Measurements from ENCODE around the gene ART4.

DNA sequence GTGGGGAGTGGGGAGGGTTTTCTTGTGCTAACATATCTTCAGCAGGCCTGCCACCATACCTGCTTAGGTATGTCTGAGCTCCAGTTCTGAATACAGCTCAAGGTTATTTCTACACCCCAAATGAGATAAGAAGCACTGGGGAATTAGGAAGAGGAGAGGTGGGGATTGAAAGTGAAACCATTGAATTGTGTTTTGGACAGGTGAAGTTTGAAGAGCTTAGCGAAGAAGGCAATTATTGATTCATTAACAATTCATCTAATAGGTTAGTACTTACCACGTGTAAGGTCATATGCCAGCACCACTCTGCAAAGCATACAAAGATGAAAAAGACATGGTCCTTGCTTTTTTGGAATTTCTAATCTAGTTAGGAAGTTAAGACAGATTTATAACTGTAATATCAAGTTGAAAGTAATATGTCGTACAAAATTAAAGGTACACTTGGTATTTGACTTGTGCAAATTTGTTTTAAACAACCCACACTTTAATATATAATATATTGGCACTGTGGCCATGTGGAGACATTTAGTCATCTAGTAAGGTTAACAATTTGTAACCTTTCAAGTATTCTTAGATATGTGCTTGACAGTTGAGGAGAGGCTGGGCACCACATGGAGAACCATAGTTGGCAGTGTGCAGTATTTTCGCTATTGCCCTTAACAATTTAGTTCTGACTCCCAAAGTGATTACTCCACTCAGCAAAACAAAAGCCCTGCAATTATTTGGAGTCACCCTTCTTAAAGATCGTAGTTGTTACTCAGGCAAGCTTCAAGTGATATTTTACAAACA lies 33.0 kb downstream of the ART4 start:
- TF ChIP-seq, protein P1, sequence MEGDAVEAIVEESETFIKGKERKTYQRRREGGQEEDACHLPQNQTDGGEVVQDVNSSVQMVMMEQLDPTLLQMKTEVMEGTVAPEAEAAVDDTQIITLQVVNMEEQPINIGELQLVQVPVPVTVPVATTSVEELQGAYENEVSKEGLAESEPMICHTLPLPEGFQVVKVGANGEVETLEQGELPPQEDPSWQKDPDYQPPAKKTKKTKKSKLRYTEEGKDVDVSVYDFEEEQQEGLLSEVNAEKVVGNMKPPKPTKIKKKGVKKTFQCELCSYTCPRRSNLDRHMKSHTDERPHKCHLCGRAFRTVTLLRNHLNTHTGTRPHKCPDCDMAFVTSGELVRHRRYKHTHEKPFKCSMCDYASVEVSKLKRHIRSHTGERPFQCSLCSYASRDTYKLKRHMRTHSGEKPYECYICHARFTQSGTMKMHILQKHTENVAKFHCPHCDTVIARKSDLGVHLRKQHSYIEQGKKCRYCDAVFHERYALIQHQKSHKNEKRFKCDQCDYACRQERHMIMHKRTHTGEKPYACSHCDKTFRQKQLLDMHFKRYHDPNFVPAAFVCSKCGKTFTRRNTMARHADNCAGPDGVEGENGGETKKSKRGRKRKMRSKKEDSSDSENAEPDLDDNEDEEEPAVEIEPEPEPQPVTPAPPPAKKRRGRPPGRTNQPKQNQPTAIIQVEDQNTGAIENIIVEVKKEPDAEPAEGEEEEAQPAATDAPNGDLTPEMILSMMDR (conservative IDR thresholded peaks at IDR 0.05 in 1 of 2, IDR thresholded peaks at IDR 0.05 in 1 of 2; ENCODE audit: extremely low read depth in 1 of 2, insufficient read depth in 1 of 2, low read depth in 1 of 2, low read length in 2 of 2): no peak
- TF ChIP-seq EZH2 (IDR thresholded peaks at IDR 0.05; ENCODE audit: borderline replicate concordance, low read length): no peak

Measured in mammary epithelial cell (primary cell).